ENCODE results near the gene TLE4. TPM values are rescaled to one million over a fixed set of nuclear protein-coding genes. Genes with fewer than 3 reads are reported as not detected.

Gene TLE4
- total and polyA plus RNA-seq, 2 of the 13 experiments (the other 11 are each of a cell fraction or from before 2014, with no cell fraction given), result 2.0 to 2.3 TPM

DNA sequence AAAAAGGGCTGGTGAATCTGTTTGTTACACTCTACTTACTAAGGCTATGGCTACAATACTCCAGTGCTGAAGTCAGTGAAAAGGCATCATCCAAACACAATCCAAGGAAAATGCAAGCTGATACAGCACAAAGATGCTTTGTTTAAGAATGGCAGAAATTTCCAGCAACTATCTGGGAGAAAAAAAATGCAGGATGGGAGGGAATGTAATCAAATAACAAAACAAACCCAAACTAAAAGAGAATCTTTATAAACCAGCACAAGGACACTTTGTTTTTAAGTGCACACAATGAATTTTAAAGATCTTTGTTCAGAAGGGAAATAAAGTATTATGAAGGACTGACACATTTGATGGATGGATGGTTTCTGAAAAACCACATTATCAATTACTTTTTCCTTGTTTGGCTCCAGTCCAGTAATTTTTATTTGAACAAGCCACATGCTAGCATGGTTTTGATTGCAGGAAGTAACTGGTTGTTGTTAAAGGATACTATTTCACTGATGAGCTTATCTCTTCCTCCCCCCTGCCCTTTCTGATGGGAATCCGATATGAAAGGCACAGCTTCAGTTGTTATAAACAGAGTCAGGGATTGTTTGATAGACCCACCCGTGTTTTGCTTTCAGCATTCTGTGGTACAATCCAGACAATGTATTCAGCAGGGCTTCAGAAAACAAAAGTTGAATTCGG, 12.1 kb upstream of the TLE4 start:
- no peak for DNase-seq (ENCODE audit: low spot score)
- Histone ChIP-seq H3K9ac (ENCODE audit: insufficient read depth, low read depth, low read length) (no peak overlapping the region), H4K20me1 (ENCODE audit: insufficient read depth, low read length) (no peaks in the 10 kb centered on the region), H3K4me1 (ENCODE audit: insufficient read depth, low read length) (no peaks in the 10 kb centered on the region), H3K27ac (ENCODE audit: extremely low read length, insufficient read depth, low read length) (no peak overlapping the region), H3K4me3 (replicated peaks in 1 of 3; ENCODE audit: insufficient read depth in 1 of 3, low read depth in 2 of 3, low read length in 3 of 3) (no peak overlapping the region), H3K4me2 (ENCODE audit: low read depth, low read length) (no peak overlapping the region), H3K79me2 (ENCODE audit: insufficient read depth, low read length) (no peaks in the 10 kb centered on the region), H3K27me3 (ENCODE audit: control insufficient read depth in 1 of 2, insufficient read depth in 2 of 2, low read length in 2 of 2) (peaks cover 0 to 3% of the 10 kb centered on the region in 2 experiments; a peak in 1 of 5 replicates), H3K36me3 (replicated peaks in 1 of 2; ENCODE audit: control insufficient read depth in 1 of 2, insufficient read depth in 2 of 2, low read length in 2 of 2) (no peaks in the 10 kb centered on the region), H3K9me3 (ENCODE audit: low read length) (no peaks in the 10 kb centered on the region), H2AFZ (ENCODE audit: low read length) (no peak overlapping the region)
- intact Hi-C loops (cut with micrococcal nuclease; ENCODE audit: unreplicated experiment) (no loop called here), in situ Hi-C loops (cut with HindIII; ENCODE audit: extremely low pct_ligation_motif_present, low pct_unique_long_range_greater_than_20kb) (no loop called here)
- BruUV-seq (replicated peaks), result no TSS peak
- FAIRE-seq, result no peak
- ATAC-seq, result no peak
- ChIA-PET CTCF (ENCODE audit: low intra/inter-chr PET ratio, low total read pairs) (no interaction called here), POLR2A (no interaction called here)
- WGBS (ENCODE audit: low lambda C conversion rate), result 2% methylated on average over 3 of the region's 3 CpGs
- no peak for TF ChIP-seq ZNF160 (CRISPR knock-in tag; IDR thresholded peaks at IDR 0.05)
- no peak for TF ChIP-seq ZNF30 (CRISPR knock-in tag; IDR thresholded peaks at IDR 0.05)
- no peak for TF ChIP-seq ZNF839 (CRISPR knock-in tag; IDR thresholded peaks at IDR 0.05; ENCODE audit: borderline replicate concordance)

DNA sequence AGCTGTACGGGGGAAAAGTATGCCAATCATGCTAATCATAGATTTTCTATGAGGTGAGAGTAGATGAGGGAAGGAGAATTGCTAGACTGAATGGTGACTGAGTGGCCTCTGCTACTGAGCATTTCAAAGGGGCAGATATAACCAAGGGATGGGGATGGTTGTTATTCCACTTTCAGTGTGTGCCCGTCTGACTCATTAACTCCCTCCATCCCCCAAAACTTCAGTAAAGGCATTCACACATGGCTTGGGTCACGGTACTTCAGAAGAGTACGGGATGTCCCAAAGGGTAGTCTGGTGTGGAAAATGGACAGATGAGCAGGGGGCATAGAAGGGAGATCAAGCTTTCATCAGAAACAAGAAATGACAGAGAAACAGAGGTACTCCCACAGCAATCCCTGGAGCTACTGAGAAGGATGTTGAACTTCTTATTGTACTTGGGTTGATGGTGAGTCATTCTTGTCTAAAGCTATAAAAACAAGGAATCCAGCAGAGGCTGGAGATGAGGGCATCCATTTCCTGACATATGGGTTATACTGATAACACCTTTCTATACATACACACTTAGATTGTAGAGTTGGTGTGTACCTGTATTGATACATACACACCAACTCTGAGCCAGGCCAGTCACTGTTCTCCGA, 8.9 kb upstream of the TLE4 start:
- 3% methylated on average over 5 of the region's 5 CpGs for WGBS (ENCODE audit: low lambda C conversion rate)
- Histone ChIP-seq H3K79me2 (ENCODE audit: insufficient read depth, low read length) (no peaks in the 10 kb centered on the region), H3K27ac (ENCODE audit: extremely low read length, insufficient read depth, low read length) (no peak overlapping the region), H3K9ac (ENCODE audit: insufficient read depth, low read depth, low read length) (no peak overlapping the region), H4K20me1 (ENCODE audit: insufficient read depth, low read length) (no peaks in the 10 kb centered on the region), H3K9me3 (ENCODE audit: low read length) (no peaks in the 10 kb centered on the region), H2AFZ (ENCODE audit: low read length) (no peak overlapping the region), H3K4me3 (replicated peaks in 1 of 3; ENCODE audit: insufficient read depth in 1 of 3, low read depth in 2 of 3, low read length in 3 of 3) (no peak overlapping the region), H3K36me3 (replicated peaks in 1 of 2; ENCODE audit: control insufficient read depth in 1 of 2, insufficient read depth in 2 of 2, low read length in 2 of 2) (no peaks in the 10 kb centered on the region), H3K27me3 (ENCODE audit: control insufficient read depth in 1 of 2, insufficient read depth in 2 of 2, low read length in 2 of 2) (peaks cover 0 to 6% of the 10 kb centered on the region in 2 experiments; a peak in 1 of 5 replicates), H3K4me2 (ENCODE audit: low read depth, low read length) (no peak overlapping the region), H3K4me1 (ENCODE audit: insufficient read depth, low read length) (no peaks in the 10 kb centered on the region)
- POLR2A ChIA-PET, result no interaction called here
- ATAC-seq, result no peak
- BruUV-seq (replicated peaks), result no TSS peak
- intact Hi-C loops (cut with micrococcal nuclease; ENCODE audit: unreplicated experiment) (loop anchor here (1.0 kb wide), 1 partner anchor 38 kb away; no protein-coding TSS in a partner anchor), in situ Hi-C loops (cut with HindIII; ENCODE audit: extremely low pct_ligation_motif_present, low pct_unique_long_range_greater_than_20kb) (no loop called here)
- TF ChIP-seq, protein P1, sequence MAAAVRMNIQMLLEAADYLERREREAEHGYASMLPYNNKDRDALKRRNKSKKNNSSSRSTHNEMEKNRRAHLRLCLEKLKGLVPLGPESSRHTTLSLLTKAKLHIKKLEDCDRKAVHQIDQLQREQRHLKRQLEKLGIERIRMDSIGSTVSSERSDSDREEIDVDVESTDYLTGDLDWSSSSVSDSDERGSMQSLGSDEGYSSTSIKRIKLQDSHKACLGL (CRISPR knock-in tag; IDR thresholded peaks at IDR 0.05), result no peak
- TF ChIP-seq MIER3 (CRISPR knock-in tag; IDR thresholded peaks at IDR 0.05; ENCODE audit: borderline replicate concordance) (no peak), ZNF773 (CRISPR knock-in tag; IDR thresholded peaks at IDR 0.05; ENCODE audit: borderline replicate concordance) (no peak), GABPB1 (CRISPR knock-in tag; IDR thresholded peaks at IDR 0.05) (no peak)
- TF ChIP-seq, protein P2, sequence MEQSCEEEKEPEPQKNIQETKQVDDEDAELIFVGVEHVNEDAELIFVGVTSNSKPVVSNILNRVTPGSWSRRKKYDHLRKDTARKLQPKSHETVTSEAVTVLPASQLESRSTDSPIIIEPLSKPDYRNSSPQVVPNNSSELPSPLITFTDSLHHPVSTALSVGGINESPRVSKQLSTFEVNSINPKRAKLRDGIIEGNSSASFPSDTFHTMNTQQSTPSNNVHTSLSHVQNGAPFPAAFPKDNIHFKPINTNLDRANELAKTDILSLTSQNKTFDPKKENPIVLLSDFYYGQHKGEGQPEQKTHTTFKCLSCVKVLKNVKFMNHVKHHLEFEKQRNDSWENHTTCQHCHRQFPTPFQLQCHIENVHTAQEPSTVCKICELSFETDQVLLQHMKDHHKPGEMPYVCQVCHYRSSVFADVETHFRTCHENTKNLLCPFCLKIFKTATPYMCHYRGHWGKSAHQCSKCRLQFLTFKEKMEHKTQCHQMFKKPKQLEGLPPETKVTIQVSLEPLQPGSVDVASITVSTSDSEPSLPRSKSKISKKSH (CRISPR knock-in tag; IDR thresholded peaks at IDR 0.05; ENCODE audit: borderline replicate concordance), result no peak
- DNase-seq (ENCODE audit: low spot score), result no peak
- CTCF ChIA-PET (ENCODE audit: low intra/inter-chr PET ratio, low total read pairs), result no interaction called here
- no peak for FAIRE-seq

Data from HepG2 (cell line).